Medulla oblongata (tissue), 1 donor: ENCODE results near the gene RNF11.
"Not testable (repeated sequence)": the region's sequence is repeated elsewhere in the genome, so short reads cannot be mapped to it uniquely, and the experiment has no call there.

Experiments used
- DNase-seq: peaks from one replicate; pipeline ENCODE4 v3.0.0-alpha.2; 2015; ENCODE audit errors: extremely low spot score

RNF11 gene

DNA sequence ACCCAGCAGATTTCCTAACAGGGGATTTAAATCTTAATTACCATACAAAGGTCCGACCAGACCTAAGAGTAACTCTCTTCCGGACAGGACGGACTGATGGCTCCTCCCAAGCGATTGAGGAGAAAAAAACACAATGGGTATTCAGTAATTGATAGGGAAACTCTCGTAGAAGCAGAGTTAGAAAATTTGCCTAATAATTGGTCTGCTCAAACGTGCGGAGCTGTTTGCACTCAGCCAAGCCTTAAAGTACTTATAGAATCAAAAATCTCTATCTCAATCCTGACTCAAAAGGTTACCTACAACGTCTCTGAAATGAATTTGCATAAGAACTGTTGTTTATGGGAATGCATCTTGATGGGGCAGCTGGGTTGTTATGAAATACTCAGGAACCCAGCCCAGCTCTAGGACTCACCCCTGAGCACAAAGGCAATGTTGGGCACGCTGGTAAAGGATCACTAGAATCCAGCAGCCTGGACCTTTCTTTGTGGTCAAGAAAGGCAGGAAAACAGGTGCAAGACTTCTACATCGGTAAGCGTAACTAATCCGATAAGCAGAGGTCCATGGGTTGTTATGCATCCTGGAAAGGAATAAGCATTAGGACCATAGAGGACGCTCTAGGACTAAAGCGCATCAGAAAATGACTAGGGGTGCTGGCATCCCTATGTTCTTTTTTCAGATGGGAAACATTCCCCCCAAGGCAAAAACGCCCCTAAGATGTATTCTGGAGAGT is 8.7 kb upstream of the RNF11 start:
- DNase-seq = not testable (repeated sequence)

DNA sequence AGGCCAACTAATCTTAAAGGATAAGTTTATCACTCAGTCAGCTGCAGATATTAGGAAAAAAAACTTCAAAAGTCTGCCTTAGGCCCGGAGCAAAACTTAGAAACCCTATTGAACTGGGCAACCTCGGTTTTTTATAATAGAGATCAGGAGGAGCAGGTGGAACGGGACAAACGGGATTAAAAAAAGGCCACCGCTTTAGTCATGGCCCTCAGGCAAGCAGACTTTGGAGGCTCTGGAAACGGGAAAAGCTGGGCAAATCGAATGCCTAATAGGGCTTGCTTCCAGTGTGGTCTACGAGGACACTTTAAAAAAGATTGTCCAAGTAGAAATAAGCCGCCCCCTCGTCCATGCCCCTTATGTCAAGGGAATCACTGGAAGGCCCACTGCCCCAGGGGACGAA is 7.6 kb upstream of the RNF11 start:
- not testable (repeated sequence) for DNase-seq

DNA sequence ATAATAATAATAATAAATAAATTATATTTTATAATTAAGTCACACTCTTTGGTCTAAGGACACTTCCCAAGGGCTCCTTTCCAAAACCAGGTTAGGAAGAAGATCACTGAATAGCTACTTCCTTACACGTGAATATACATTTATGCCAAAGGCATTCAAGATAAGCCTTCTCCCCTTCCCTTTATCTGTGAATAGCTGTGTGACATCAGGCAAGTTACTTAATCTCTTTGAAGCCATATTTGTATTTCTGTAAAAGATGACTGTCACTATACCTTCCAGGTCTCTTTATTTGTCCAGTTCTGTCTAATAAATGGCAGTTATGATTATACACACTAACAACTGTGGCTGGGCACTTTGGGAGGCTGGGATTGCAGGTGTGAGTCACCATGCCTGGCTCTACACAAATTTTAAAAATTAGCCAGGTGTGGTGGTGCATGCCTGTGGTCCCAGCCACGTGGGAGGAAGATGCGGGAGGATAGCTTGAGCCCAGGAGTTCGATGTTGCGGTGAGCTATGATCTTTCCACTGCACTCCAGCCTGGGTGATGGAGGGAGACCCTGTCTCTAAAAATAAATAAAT is 5.5 kb upstream of the RNF11 start:
- no peak for DNase-seq

DNA sequence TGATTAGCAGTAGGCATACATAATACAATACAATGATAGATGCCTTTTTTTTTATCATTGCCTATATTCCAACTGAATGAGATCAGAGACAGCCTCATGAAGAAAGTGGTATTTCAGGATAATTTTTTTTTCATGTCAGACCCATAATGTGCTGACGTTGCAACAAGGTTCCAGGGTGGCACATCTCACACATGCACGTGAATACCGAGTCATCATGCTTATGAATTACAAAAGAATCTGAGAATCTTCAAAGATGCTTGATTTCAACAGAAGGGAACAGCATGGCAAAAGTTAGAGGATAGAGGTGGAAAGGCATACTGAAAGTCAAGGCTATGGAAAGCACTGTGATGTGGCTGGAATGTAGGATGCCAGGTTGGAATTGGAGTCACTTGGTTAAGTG is 5.0 kb upstream of the RNF11 start:
- no peak for DNase-seq

DNA sequence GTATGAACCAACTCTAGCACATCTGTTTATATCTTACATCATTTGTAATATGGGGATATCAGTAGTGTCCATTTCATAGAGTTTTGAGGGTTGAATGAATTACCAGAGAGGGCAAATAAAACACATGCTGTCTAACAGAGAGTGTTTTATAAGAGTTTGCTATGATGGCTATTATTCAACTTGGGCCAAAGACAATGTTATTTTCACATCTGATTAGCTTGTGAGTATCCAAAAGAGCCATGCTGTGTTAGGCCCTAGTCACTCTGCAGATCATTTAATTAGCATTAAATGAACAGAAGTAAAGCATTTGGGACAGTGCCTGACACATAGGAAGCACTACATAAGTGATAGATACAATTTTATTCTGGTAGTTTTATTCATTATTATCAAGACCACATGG is 4.2 kb upstream of the RNF11 start:
- no peak for DNase-seq

DNA sequence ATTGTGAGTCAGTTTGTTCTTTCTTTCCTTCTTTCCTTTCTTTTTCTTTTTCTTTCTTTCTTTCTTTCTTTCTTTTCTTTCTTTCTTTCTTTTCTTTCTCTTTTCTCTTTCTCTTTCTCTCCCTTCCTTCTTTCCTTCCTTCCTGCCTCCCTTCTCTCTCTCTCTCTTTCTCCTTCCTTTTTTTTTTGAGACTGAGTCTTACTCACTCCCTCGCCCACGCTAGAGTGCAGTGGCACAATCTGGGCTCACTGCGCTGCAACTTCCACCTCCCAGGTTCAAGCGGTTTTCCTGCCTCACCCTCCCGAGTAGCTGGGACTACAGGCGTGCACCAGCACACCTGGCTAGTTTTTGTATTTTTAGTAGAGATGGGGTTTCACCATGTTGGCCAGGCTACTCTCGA is 1.8 kb upstream of the RNF11 start:
- not testable (repeated sequence) for DNase-seq

DNA sequence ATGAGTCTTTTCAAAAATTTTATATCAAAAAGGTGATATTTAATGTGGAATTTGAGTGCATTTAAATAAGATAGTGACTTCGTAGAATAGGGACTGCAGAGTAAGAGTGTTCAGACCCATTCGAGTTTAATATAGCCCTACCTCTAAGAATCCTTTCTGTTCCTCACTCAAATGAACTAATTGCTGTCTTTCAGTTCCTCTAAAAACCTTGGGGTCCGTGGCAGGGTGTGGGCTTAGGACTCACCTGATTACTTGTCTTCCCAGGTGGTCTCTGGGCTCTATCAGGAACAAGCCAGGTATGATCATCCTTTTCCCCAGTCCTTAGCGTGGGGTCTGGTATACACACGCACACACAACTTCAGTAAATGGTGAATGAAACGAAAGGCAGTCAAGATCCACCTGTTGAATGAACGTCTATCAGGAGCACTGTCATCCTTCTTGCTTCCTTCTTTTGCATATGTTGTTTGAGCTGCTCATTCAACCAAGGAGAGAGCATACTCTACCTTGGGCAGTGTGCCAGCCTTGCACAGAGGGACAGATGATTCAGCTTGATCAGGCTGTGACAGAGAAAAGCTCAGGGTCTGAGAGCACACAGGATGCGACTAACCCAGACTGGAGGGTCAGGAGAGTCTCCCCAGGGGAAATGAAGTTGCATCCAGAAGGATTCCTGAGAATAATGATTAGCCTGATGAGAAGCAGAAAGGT is 1.2 kb upstream of the RNF11 start:
- peak; percentile 75 for DNase-seq

DNA sequence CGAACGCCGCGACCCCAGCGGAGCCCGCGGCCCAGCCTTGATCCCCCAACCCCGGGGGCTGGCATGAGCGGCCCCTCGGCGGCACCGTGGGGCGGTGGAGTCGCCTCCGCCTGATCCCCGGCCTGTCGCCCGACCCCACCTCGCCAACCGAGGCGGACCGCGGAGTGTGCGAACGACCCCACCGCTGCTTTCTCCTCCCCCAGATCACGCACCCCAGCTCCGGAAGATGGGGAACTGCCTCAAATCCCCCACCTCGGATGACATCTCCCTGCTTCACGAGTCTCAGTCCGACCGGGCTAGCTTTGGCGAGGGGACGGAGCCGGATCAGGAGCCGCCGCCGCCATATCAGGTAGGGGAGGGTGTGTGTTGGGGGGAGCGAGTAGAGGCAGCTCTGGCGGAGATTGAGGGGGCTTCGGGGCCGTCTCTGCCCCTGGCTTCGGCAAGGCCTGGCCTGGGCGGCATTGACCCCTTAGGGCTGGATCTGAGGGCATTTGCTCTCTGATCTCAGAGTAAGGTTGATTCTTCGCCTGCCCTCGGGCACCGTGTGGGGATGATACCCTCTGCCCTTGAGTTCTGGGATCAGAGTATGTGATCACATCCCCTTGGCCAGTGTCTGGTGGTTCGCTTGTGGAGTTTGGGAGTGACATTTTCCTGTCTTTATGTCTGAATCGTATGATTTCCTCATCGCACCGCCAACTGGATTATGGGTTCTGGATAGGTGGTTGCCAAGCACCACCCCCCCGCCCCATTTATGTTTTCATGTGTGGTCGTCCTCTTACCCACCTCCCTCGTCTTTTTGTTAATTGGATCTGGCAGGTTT is 668 bp downstream of the RNF11 start:
- peak; percentile 55 for DNase-seq

DNA sequence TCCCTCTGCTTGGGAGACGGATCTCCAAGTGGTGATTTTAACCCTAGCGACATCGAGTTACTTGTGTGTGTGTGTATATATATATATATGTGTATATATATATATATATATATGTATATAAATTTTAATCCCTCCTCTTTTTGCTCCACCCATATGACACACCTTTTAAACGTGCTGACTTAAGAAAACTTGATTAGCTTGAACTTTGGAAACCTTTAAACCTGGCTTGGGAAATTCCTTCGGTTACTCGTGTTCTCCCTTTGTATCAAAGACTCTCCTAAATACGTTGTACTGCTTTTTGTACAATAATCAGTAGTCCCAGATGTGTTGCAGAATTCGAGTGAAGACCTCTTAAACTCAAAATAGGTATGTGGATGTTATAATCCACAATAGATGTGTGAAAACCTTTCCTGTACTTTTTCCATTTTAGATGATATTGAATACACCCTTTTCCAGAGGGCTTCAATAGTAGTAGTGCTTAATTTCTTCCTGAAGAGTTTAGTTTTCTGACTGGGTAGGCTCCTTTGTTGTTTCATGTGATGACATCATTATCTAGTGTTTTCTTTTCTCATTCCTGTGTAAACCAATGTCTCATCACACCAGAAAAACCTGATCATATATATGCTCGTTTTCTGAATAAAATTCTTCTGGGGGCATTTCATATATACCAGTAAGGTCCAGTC is 1.4 kb downstream of the RNF11 start:
- DNase-seq = peak; percentile 47

DNA sequence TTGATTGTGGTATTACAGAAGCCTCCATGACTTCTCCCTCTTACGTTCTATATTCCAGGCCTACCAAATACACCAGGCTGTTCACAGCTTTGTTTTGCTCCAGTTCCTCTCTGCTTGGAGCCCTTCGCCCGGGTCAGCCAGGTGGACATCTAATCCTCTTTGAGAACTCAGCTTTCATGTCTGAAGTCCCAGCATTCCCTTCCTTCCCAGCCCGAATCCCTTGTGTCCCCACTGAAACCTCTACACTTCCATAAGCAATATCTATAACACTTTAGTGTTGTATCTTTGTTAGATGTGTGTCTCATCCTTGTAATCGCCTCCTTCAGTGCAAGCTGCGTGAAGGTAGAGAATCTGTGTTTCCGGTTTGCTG is 1.9 kb downstream of the RNF11 start:
- peak; percentile 55 for DNase-seq

DNA sequence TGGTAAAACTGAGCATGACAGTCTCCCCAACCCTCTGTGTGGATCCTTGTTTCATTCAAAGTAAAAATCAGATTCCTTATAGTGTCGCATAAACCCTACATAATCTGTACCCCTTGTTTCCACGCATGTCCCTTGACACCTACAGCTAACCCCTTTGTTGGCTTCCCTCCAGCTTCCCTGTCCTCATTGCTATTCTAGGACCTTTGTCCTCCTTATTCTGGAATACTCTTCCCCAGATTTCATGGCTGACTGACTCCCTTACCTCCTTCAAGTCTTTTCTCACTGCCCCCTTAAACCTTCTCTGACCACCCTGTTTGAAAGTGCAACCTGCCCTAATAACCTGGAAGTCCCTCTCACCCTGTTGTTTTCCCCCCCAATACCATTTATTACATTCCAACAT is 4.0 kb downstream of the RNF11 start:
- peak; percentile 49 for DNase-seq

DNA sequence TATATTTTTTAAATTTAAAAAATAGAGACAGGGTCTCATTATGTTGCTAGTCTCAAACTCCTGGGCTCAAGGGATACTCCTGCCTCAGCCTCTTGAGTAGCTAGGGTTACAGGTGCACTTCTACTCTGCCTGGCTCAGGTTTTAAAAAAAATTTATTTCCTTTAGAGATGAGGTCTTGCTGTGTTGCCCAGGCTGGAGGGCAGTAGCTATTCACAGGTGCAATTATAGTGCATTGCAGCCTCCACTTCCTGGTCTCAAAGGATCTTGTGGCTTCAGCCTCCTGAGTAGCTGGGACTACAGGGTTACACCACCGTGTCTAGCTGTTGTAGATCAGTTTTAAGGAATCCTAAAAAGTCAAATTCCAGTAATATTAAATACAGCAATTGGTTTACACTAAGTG is 5.0 kb downstream of the RNF11 start:
- DNase-seq = no peak

DNA sequence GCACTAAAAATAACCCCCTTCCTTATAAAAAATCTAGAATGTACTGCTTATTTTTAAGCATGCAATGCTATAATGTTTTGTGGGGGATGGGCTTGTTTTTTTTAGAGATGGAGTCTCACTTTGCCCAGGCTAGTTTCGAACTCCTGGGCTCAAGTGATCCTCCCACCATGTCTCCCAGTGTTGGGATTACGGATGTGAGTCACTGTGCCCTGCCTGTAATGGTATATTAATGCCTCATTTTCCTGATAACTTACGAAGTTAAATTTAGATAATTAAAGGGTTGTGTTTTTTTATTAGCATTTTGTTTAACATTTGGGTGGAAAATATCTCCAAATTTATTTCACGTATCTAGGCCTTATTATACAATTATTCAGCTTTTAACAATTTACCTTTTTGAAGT is 6.5 kb downstream of the RNF11 start:
- DNase-seq = no peak

DNA sequence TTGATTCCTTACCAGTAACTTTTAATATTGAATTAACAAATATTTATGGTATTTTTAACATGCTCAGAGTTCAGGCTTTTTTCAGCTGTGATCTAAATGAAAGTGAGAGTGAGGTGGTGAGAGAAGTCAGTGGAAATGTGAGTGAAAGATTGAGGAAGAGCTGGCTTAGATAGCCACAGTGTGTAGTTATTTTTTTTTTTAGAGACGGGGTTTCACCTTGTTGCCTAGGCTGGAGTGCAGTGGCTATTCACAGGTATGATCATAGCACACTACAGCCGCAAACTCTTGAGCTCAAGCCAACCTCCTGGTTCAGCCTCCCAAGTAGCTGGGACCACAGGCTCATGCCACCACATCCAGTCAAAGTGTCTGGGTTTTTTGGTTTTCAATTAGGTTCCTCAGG is 10.9 kb downstream of the RNF11 start:
- no peak for DNase-seq

DNA sequence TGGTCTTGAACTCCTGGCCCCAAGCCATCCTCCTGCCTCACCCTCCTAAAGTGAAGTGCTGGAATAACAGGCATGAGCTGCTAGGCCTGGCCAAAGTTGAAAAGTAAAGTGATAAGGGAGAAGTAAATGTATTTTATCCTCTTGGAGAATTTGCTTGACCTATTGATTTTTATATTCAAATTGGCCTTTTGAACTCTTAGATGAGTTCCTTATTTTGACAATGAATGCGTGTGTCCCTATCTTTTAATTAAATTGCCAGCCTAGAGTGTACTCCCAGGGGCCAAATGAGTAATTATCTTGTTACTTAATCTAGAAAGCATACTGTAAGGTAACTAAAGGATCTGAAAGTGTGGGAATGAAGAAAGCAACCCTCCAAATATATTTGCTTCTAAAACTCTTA is 11.4 kb downstream of the RNF11 start:
- no peak for DNase-seq

DNA sequence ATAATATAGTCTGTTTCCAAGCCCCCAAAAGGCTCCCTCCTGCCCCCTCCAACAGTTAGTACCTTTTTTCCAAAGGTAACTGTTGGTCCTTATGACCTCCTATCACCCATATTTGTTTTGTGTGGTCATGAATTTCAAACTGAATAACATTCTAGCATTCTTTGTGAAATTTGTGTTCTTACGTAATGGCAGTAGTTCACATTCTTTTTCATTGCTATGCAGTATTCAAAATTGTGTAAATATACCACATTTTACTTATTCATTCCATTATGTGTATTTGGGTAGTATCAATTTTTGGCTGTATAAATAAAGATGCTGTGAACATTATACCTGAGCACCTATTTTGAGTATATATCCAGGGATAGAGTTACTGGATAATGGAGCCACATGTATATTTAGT is 13.4 kb downstream of the RNF11 start:
- no peak for DNase-seq

DNA sequence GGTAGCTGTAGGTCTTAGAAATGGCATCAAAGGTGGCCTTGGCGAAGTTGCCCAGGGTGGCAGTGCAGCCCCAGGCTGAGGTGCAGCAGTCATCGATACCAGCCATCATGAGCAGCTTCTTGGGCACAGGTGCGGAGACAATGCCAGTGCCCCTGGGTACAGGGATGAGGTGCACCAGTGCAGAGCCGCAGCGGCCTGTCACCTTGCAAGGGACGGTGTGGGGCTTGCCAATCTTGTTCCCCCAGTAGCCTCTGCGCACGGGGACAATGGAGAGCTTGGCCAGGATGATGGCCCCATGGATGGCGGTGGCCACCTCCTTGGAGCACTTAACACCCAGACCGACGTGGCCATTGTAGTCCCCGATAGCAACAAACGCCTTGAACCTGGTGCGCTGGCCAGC is 14.7 kb downstream of the RNF11 start:
- DNase-seq = not testable (repeated sequence)

DNA sequence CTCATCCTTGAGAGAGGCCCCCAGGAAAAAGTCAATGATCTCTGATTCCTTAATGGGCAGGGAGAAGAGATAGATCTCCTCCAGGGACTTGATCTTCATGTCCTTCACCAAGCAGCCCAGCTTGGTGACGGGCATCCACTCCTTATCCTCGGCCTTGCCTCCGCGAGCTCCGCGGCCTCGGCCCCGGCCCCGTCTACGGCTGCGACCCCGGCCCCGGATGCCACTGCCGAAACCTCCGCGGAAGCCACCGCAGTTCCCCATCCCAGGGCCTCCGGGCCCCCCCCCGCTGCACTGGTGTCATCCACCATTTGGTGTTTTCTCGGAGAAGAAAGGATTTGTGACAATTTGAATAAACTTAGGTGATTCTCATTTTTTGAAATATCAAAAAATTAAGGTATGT is 15.1 kb downstream of the RNF11 start:
- not testable (repeated sequence) for DNase-seq

DNA sequence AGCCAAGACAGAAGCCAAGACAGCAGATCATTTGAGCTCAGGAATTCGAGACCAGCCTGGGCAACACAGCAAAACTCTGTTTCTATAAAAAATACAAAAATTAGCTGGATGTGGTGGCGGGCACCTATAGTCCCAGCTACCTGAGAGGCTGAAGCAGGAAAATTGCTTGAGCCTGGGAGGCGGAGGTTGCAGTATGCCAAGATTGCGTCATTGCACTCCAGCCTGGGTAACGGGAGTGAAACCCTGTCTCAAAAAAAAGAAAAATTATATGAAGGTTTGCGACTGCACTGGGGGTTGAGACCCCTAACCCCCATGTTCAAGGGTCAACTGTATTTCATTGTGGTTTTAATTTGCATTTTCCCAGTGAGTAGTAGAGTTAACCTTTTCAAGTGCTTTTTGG is 16.3 kb downstream of the RNF11 start:
- DNase-seq = no peak

DNA sequence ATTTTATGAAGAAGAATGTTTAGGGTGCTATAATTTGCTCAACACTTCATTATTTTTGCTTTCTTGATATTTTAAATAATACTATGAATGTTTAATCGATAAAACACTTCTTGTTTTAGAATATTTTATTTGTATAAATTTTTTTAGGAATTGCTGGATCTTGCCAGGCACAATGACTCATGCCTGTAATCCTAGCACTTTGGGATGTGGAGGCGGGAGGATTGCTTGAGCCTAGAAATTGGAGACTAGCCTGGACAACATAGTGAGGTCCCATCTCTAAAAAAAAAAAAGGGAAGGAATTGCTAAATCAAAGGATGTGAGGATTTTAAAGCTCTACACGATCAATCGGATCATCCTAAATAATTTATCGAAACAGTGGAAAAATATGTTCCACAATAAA is 17.6 kb downstream of the RNF11 start:
- DNase-seq = no peak

DNA sequence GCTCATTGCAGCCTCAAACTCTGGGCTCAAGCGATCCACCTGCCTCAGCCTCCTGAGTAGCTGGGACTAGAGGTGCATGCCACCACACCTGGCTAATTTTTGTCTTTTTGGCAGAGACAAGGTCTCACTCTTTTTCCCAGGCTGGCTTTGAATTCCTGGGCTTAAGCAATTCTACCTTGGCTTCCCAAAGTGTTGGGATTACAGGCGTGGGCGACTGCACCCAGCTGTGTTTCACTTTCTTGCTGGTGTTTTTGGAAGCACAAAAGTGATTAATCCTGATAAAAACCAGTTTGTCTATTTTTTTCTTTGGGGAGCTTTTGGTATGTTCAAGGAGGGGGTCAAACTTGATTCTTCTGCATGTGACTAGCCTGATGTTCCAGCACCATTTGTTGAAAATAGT is 19.3 kb downstream of the RNF11 start:
- DNase-seq = no peak
